SU-DHL-6 (cell line): ENCODE measurements around the gene USH1C.

Experiments used
- H2AFZ ChIP-seq: fragments of 200-600 bp; sonication (generic); 2 replicates; pipeline ENCODE4 v1.6.1; 2014; ENCODE audit warnings: low read depth, mild to moderate bottlenecking, moderate library complexity, mixed read lengths, antibody characterized with exemption, low read length; ENCODE audit not compliant: severe bottlenecking
- H3F3A ChIP-seq: fragments of 200-600 bp; shearing (Covaris generic); 2 replicates; pipeline ENCODE4 v1.6.0; 2016; ENCODE audit warnings: antibody characterized with exemption, mild to moderate bottlenecking; ENCODE audit not compliant: insufficient read depth
- H3K27ac ChIP-seq: fragments of 200-600 bp; sonication (generic); 2 replicates; pipeline ENCODE4 v1.5.1; 2016; ENCODE audit warnings: low read depth, mild to moderate bottlenecking, low read length, moderate library complexity, mixed read lengths
- H3K27me3 ChIP-seq: fragments of 200-600 bp; sonication (generic), shearing (Covaris generic); 2 replicates; pipeline ENCODE4 v1.6.0; 2014; ENCODE audit warnings: mild to moderate bottlenecking, low read length
- H3K36me3 ChIP-seq: fragments of 200-600 bp; sonication (generic); 2 replicates; pipeline ENCODE4 v1.6.1; 2014; ENCODE audit warnings: mild to moderate bottlenecking, low read length, mixed read lengths
- H3K4me2 ChIP-seq: fragments of 300-600, 200-600 bp; shearing (Covaris generic), sonication (generic); 2 replicates; pipeline ENCODE4 v1.6.0; 2014; ENCODE audit warnings: low read length, low read depth, mild to moderate bottlenecking; ENCODE audit not compliant: poor library complexity, severe bottlenecking
- H3K4me3 ChIP-seq: fragments of 200-600 bp; sonication (generic); 2 replicates; pipeline ENCODE4 v1.5.1; 2014; ENCODE audit warnings: antibody characterized with exemption, low read length, mild to moderate bottlenecking, mixed read lengths; ENCODE audit not compliant: insufficient read depth, poor library complexity, severe bottlenecking
- H3K79me2 ChIP-seq: fragments of 200-600 bp; sonication (generic); 2 replicates; pipeline ENCODE4 v1.6.1; 2014; ENCODE audit warnings: mild to moderate bottlenecking, low read length, moderate library complexity; ENCODE audit not compliant: insufficient read depth
- H3K9ac ChIP-seq: fragments of 200-600 bp; sonication (generic); 2 replicates; pipeline ENCODE4 v1.7.0; 2014; ENCODE audit warnings: mild to moderate bottlenecking, low read length
- H3K9me2 ChIP-seq: fragments of 200-600 bp; sonication (generic); replicated peaks from 2 replicates; pipeline ENCODE4 v1.6.1; 2014; ENCODE audit warnings: low read length; ENCODE audit not compliant: insufficient read depth
- H3K9me3 ChIP-seq: fragments of 200-600 bp; sonication (generic); 2 replicates; pipeline ENCODE4 v1.6.1; 2014; ENCODE audit warnings: low read length, mixed read lengths; ENCODE audit not compliant: insufficient read depth
- H4K20me1 ChIP-seq: fragments of 200-600 bp; sonication (generic); 2 replicates; pipeline ENCODE4 v1.6.1; 2014; ENCODE audit warnings: low read depth, mild to moderate bottlenecking, antibody characterized with exemption, low read length, moderate library complexity, mixed read lengths
- CTCF ChIP-seq: fragments of 200-600 bp; sonication (generic); IDR thresholded peaks from one replicate; pipeline ENCODE4 v1.5.1; 2017; ENCODE audit warnings: antibody characterized with exemption, mild to moderate bottlenecking, low read length, moderate library complexity; ENCODE audit not compliant: insufficient read depth, poor library complexity, severe bottlenecking
- EZH2phosphoT487 ChIP-seq: fragments of 200-600 bp; sonication (generic), shearing (Covaris generic); conservative IDR thresholded peaks from 2 replicates; pipeline ENCODE4 v1.6.1; 2018; ENCODE audit warnings: mild to moderate bottlenecking, antibody characterized with exemption, low read length, moderate library complexity, mixed read lengths

The USH1C gene

GRCh38 chr11:17515443-17516176, 28.6 kb downstream of the USH1C start:
- Histone ChIP-seq H3K27ac (no peak overlapping the region), H2AFZ (no peak overlapping the region), H3K4me2 (no peak overlapping the region), H3K9me2 (no peaks in the 10 kb centered on the region), H3K9me3 (no peaks in the 10 kb centered on the region), H3K4me3 (no peak overlapping the region), H3K9ac (no peak overlapping the region), H3F3A (no peaks in the 10 kb centered on the region), H3K27me3 (no peaks in the 10 kb centered on the region), H3K79me2 (no peaks in the 10 kb centered on the region), H3K36me3 (no peaks in the 10 kb centered on the region), H4K20me1 (no peaks in the 10 kb centered on the region)
- TF ChIP-seq CTCF (no peak), EZH2phosphoT487 (no peak)

- no peaks in the 10 kb centered on the region for H3F3A ChIP-seq
- no peak overlapping the region for H3K4me2 ChIP-seq
- H3K9me3 ChIP-seq = no peaks in the 10 kb centered on the region
- no peaks in the 10 kb centered on the region for H3K27me3 ChIP-seq
- no peak overlapping the region for H3K27ac ChIP-seq
- no peaks in the 10 kb centered on the region for H3K9me2 ChIP-seq
- no peak overlapping the region for H3K9ac ChIP-seq
- H3K4me3 ChIP-seq = no peak overlapping the region
- no peaks in the 10 kb centered on the region for H3K79me2 ChIP-seq
- H4K20me1 ChIP-seq = no peaks in the 10 kb centered on the region
- TF ChIP-seq EZH2phosphoT487 (no peak), CTCF (no peak)
- no peak overlapping the region for H2AFZ ChIP-seq
- no peaks in the 10 kb centered on the region for H3K36me3 ChIP-seq
These were observed 29.7 kb downstream of the USH1C start for GRCh38 chr11:17514476-17514875.

GRCh38 chr11:17513853-17514252, 30.4 kb downstream of the USH1C start:
- H3K9me2 ChIP-seq = no peaks in the 10 kb centered on the region

More at GRCh38 chr11:17513853-17514252, 30.4 kb downstream of the USH1C start:
- Histone ChIP-seq H2AFZ (no peak overlapping the region), H3K79me2 (no peaks in the 10 kb centered on the region), H3F3A (no peaks in the 10 kb centered on the region), H3K4me2 (no peak overlapping the region), H3K27ac (no peak overlapping the region), H4K20me1 (no peaks in the 10 kb centered on the region), H3K9ac (no peak overlapping the region), H3K36me3 (no peaks in the 10 kb centered on the region), H3K27me3 (no peaks in the 10 kb centered on the region), H3K9me3 (no peaks in the 10 kb centered on the region), H3K4me3 (no peak overlapping the region)
- TF ChIP-seq EZH2phosphoT487 (no peak), CTCF (no peak)
